AG09319 (cell line): ENCODE data around the gene NLRC4.

Experiments used
- DNase-seq: peaks from one replicate; pipeline ENCODE4 v3.0.0-alpha.2; 2010; ENCODE audit warnings: low read depth; ENCODE audit errors: extremely low read depth
- TF ChIP-seq, protein P1 (sequence below): IDR thresholded peaks from 2 replicates; pipeline ENCODE4 v1.5.1; 2011; ENCODE audit warnings: low read depth, mild to moderate bottlenecking, inconsistent platforms, low read length, moderate library complexity

NLRC4 gene

DNA sequence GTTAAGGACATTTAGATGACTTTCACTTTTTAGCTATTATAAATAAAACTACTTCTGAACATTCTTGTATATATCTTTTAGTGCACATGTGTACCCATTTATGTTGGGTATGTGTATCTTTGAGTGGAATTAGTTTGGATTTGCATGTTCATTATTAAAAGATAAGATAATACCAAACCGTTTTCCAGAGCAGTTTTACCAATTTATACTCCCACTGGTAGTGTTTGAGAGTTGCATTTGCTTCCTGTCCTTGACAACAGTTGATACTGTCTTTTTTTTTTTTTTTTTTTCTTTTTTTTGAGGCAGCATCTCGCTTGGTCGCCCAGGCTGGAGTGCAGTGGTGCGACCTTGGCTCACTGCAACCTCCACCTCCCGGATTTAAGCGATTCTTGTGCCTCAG lies 75.7 kb downstream of the NLRC4 start:
- no peak for DNase-seq
- TF ChIP-seq, protein P1, sequence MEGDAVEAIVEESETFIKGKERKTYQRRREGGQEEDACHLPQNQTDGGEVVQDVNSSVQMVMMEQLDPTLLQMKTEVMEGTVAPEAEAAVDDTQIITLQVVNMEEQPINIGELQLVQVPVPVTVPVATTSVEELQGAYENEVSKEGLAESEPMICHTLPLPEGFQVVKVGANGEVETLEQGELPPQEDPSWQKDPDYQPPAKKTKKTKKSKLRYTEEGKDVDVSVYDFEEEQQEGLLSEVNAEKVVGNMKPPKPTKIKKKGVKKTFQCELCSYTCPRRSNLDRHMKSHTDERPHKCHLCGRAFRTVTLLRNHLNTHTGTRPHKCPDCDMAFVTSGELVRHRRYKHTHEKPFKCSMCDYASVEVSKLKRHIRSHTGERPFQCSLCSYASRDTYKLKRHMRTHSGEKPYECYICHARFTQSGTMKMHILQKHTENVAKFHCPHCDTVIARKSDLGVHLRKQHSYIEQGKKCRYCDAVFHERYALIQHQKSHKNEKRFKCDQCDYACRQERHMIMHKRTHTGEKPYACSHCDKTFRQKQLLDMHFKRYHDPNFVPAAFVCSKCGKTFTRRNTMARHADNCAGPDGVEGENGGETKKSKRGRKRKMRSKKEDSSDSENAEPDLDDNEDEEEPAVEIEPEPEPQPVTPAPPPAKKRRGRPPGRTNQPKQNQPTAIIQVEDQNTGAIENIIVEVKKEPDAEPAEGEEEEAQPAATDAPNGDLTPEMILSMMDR: no peak

GRCh38 chr2:32182667-32183066 lies 82.0 kb downstream of the NLRC4 start:
- TF ChIP-seq, protein P1: no peak
- no peak for DNase-seq
